GM19395 (cell line): ENCODE results near the gene MACROD2.
A peak's percentile ranks its signal among the peaks of the same experiment; 100 is the strongest.

ENCODE experiments used
- ATAC-seq: cut with Tn5 transposase; IDR thresholded peaks from one replicate; pipeline ENCODE4 v1.9.1; 2021; ENCODE audit warnings: mild to moderate bottlenecking, moderate library complexity; ENCODE audit not compliant: unreplicated experiment

MACROD2 gene

GRCh38 chr20:15289337-15289736 lies 1294.0 kb downstream of the MACROD2 start:
- ATAC-seq, result no peak

GRCh38 chr20:15292405-15292804 lies 1297.1 kb downstream of the MACROD2 start:
- ATAC-seq, result no peak

- no peak for ATAC-seq
These were observed 1301.1 kb downstream of the MACROD2 start for GRCh38 chr20:15296422-15296821.

- ATAC-seq, result no peak
These were observed 1302.0 kb downstream of the MACROD2 start for GRCh38 chr20:15297059-15297875.

GRCh38 chr20:15302075-15302474 lies 1306.8 kb downstream of the MACROD2 start:
- no peak for ATAC-seq

- no peak for ATAC-seq
These were observed 1315.0 kb downstream of the MACROD2 start for GRCh38 chr20:15310361-15310760.

- ATAC-seq, result no peak
These were observed 1321.2 kb downstream of the MACROD2 start for GRCh38 chr20:15316556-15316955.

GRCh38 chr20:15317546-15318232 lies 1322.4 kb downstream of the MACROD2 start:
- peak; percentile 85 for ATAC-seq

- peak; percentile 47 for ATAC-seq
These were observed 1323.4 kb downstream of the MACROD2 start for GRCh38 chr20:15318682-15319081.

GRCh38 chr20:15319439-15319838 lies 1324.1 kb downstream of the MACROD2 start:
- ATAC-seq, result no peak

GRCh38 chr20:15320941-15321340 lies 1325.6 kb downstream of the MACROD2 start:
- ATAC-seq, result no peak

- no peak for ATAC-seq
These were observed 1331.8 kb downstream of the MACROD2 start for GRCh38 chr20:15327123-15327522.

- no peak for ATAC-seq
These were observed 1332.8 kb downstream of the MACROD2 start for GRCh38 chr20:15328084-15328483.

- ATAC-seq, result peak; percentile 70
These were observed 1337.4 kb downstream of the MACROD2 start for GRCh38 chr20:15332711-15333160.

- peak; percentile 68 for ATAC-seq
These were observed 1337.9 kb downstream of the MACROD2 start for GRCh38 chr20:15333170-15333569.

GRCh38 chr20:15336011-15336410 lies 1340.7 kb downstream of the MACROD2 start:
- no peak for ATAC-seq

- no peak for ATAC-seq
These were observed 1341.2 kb downstream of the MACROD2 start for GRCh38 chr20:15336536-15336935.

- no peak for ATAC-seq
These were observed 1343.9 kb downstream of the MACROD2 start for GRCh38 chr20:15339264-15339663.

GRCh38 chr20:15342991-15343523 lies 1347.7 kb downstream of the MACROD2 start:
- no peak for ATAC-seq

GRCh38 chr20:15345287-15345686 lies 1350.0 kb downstream of the MACROD2 start:
- ATAC-seq, result no peak

- ATAC-seq, result no peak
These were observed 1351.5 kb downstream of the MACROD2 start for GRCh38 chr20:15346657-15347280.
